OCI-LY7 (cell line): Measurements from ENCODE around the gene CNTNAP5. TPM values are rescaled to one million over a fixed set of nuclear protein-coding genes. Genes with fewer than 3 reads are reported as not detected.

Source experiments
- BruUV-seq: library from RNA; stranded (reverse); fragments of 400-500 nt; replicated peaks from 2 replicates; lab custom pipeline; 2021; lab: Mats Ljungman, UMichigan
- CTCF ChIA-PET: fragments of 300-600 bp; sonication (Branson Sonifier 250); formaldehyde crosslinking; loops from one replicate; lab custom pipeline; 2022; ENCODE audit warnings: antibody characterized with exemption; ENCODE audit not compliant: unreplicated experiment; lab: Charles Lee
- POLR2A ChIA-PET: fragments of 300-600 bp; sonication (Branson Sonifier 250); formaldehyde crosslinking; loops from one replicate; lab custom pipeline; 2022; ENCODE audit warnings: antibody characterized with exemption; lab: Charles Lee
- DNase-seq: peaks from one replicate; pipeline ENCODE4 v3.0.0-alpha.2; 2015; ENCODE audit warnings: low spot score
- H2AFZ ChIP-seq: fragments of 200-600 bp; sonication (generic), shearing (Covaris generic); 2 replicates; pipeline ENCODE4 v1.6.1; 2014; ENCODE audit warnings: mild to moderate bottlenecking, antibody characterized with exemption, low read length, moderate library complexity
- H3K27ac ChIP-seq: fragments of 200-600 bp; sonication (generic); 2 replicates; pipeline ENCODE4 v1.5.1; 2014; ENCODE audit warnings: mixed run types, low read depth, mild to moderate bottlenecking, moderate library complexity, low read length, inconsistent platforms; ENCODE audit not compliant: poor library complexity, severe bottlenecking
- H3K36me3 ChIP-seq: fragments of 200-600 bp; sonication (generic); 2 replicates; pipeline ENCODE4 v1.6.1; 2014; ENCODE audit warnings: mild to moderate bottlenecking, antibody characterized with exemption, low read length, moderate library complexity, mixed read lengths; ENCODE audit not compliant: insufficient read depth
- H3K4me1 ChIP-seq: fragments of 200-600 bp; sonication (generic); 2 replicates; pipeline ENCODE4 v1.5.1; 2014; ENCODE audit warnings: mild to moderate bottlenecking, low read length; ENCODE audit not compliant: insufficient read depth, poor library complexity, severe bottlenecking
- H3K4me2 ChIP-seq: fragments of 200-600 bp; sonication (generic); 2 replicates; pipeline ENCODE4 v1.6.1; 2014; ENCODE audit warnings: mild to moderate bottlenecking, low read length
- H3K4me3 ChIP-seq: fragments of 200-600 bp; sonication (generic); 2 replicates; pipeline ENCODE4 v1.5.1; 2014; ENCODE audit warnings: mild to moderate bottlenecking, low read depth, low read length; ENCODE audit not compliant: poor library complexity, severe bottlenecking
- H3K79me2 ChIP-seq: fragments of 200-600 bp; sonication (generic); 2 replicates; pipeline ENCODE4 v1.6.1; 2016; ENCODE audit warnings: low read depth, mild to moderate bottlenecking, low read length, moderate library complexity, mixed read lengths; ENCODE audit not compliant: insufficient read depth
- H3K9me2 ChIP-seq: fragments of 200-600 bp; sonication (generic); 2 replicates; pipeline ENCODE4 v1.6.1; 2016; ENCODE audit warnings: mild to moderate bottlenecking, low read length, mixed read lengths; ENCODE audit not compliant: insufficient read depth
- H3K9me3 ChIP-seq: fragments of 200-600 bp; sonication (generic); 2 replicates; pipeline ENCODE4 v1.6.1; 2014; ENCODE audit warnings: mild to moderate bottlenecking, mixed run types, low read length, mixed read lengths
- H4K20me1 ChIP-seq: fragments of 200-600 bp; sonication (generic); 2 replicates; pipeline ENCODE4 v1.6.1; 2014; ENCODE audit warnings: mild to moderate bottlenecking, antibody characterized with exemption, low read length, moderate library complexity, mixed read lengths; ENCODE audit not compliant: insufficient read depth
- EZH2phosphoT487 ChIP-seq: fragments of 200-600 bp; sonication (generic); IDR thresholded peaks from 2 replicates; pipeline ENCODE4 v1.6.1; 2018; ENCODE audit warnings: low read depth, borderline replicate concordance, mild to moderate bottlenecking, mixed run types, antibody characterized with exemption, low read length, moderate library complexity, mixed read lengths
- intact Hi-C: fragments of 100-400 bp; cut with micrococcal nuclease; formaldehyde crosslinking; loops from one replicate; pipeline ENCODE4 v1.10.0; 2022; ENCODE audit not compliant: unreplicated experiment
- total RNA-seq, 2 experiments: library from RNA; depleted of rRNA in 1 of 2; stranded (reverse); fragments of >200 nt in 1 of 2; shearing (Covaris generic) in 1 of 2; gene quantifications; 2 replicates each; pipeline ENCODE4 v1.2.3, GENCODE V29; 2014 to 2022
- TF ChIP-seq, protein P1 (sequence below): fragments of 200-600 bp; sonication (generic); conservative IDR thresholded peaks from 2 replicates; pipeline ENCODE4 v1.5.1; 2014; ENCODE audit warnings: mild to moderate bottlenecking, antibody characterized with exemption, low read length, moderate library complexity, mixed read lengths

CNTNAP5 gene
- total RNA-seq, 2 experiments from 2014 or later: not detected

DNA sequence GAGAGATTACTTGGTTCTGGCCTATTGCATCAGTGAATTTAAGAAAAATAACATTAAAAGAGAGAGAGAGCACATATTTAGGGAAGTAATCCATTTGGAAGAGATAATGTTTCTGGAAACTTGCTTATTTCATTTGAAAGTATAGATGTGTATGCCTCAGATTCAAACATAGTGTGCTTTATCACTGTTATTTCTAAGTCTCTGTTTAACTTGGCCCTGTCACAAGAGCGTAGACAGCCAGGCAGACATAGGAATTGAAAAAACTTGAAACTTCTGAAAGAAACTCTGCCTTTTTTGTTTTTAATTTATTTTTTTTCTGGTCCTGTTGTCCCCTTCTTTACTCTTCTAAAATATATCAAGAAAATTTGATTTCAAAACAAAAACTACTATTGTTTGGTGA, 849.1 kb downstream of the CNTNAP5 start:
- Histone ChIP-seq H3K79me2 (no peaks in the 10 kb centered on the region), H4K20me1 (no peaks in the 10 kb centered on the region), H3K27ac (no peak overlapping the region), H3K9me2 (no peaks in the 10 kb centered on the region), H3K4me1 (no peaks in the 10 kb centered on the region), H3K36me3 (no peaks in the 10 kb centered on the region), H3K9me3 (no peaks in the 10 kb centered on the region), H3K4me2 (no peak overlapping the region), H3K4me3 (no peak overlapping the region), H2AFZ (no peak overlapping the region)
- TF ChIP-seq, protein P1, sequence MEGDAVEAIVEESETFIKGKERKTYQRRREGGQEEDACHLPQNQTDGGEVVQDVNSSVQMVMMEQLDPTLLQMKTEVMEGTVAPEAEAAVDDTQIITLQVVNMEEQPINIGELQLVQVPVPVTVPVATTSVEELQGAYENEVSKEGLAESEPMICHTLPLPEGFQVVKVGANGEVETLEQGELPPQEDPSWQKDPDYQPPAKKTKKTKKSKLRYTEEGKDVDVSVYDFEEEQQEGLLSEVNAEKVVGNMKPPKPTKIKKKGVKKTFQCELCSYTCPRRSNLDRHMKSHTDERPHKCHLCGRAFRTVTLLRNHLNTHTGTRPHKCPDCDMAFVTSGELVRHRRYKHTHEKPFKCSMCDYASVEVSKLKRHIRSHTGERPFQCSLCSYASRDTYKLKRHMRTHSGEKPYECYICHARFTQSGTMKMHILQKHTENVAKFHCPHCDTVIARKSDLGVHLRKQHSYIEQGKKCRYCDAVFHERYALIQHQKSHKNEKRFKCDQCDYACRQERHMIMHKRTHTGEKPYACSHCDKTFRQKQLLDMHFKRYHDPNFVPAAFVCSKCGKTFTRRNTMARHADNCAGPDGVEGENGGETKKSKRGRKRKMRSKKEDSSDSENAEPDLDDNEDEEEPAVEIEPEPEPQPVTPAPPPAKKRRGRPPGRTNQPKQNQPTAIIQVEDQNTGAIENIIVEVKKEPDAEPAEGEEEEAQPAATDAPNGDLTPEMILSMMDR: no peak
- no peak for TF ChIP-seq EZH2phosphoT487
- DNase-seq: no peak
- BruUV-seq: no TSS peak
- POLR2A ChIA-PET: no interaction called here
- intact Hi-C loops: no loop called here
- CTCF ChIA-PET: no interaction called here

DNA sequence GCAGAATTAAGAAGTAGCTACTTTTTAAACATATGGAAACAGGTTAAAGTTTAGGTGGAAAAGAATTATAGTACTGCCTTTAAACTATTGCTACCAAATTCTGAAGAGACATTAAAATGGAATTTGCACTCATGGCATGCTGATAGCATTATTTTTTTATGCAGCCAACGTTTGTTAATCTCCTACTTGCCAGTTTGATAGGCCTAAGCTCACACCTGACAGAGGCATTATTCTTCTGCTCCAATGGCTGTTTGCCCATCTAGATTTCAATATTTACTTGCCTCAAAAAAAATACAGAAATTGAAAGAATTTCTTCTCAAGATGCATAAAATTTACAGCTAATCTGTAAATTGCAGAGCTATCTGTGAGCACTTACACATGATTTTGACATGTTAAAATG, 849.6 kb downstream of the CNTNAP5 start:
- H3K9me2 ChIP-seq: no peaks in the 10 kb centered on the region
- H3K4me2 ChIP-seq: no peak overlapping the region
- no peaks in the 10 kb centered on the region for H3K9me3 ChIP-seq
- no peaks in the 10 kb centered on the region for H3K4me1 ChIP-seq
- H3K4me3 ChIP-seq: no peak overlapping the region
- no peak overlapping the region for H2AFZ ChIP-seq
- no peak for TF ChIP-seq EZH2phosphoT487
- TF ChIP-seq, protein P1: no peak
- ChIA-PET POLR2A (no interaction called here), CTCF (no interaction called here)
- H4K20me1 ChIP-seq: no peaks in the 10 kb centered on the region
- no TSS peak for BruUV-seq
- H3K27ac ChIP-seq: no peak overlapping the region
- no peaks in the 10 kb centered on the region for H3K79me2 ChIP-seq
- no peak for DNase-seq
- no peaks in the 10 kb centered on the region for H3K36me3 ChIP-seq
- intact Hi-C loops: no loop called here

GRCh38 chr2:124875627-124876244, 850.6 kb downstream of the CNTNAP5 start:
- no peaks in the 10 kb centered on the region for H3K36me3 ChIP-seq
- H4K20me1 ChIP-seq: no peaks in the 10 kb centered on the region
- CTCF ChIA-PET: no interaction called here
- intact Hi-C loops: no loop called here
- no peak overlapping the region for H3K27ac ChIP-seq
- no peak for TF ChIP-seq EZH2phosphoT487
- TF ChIP-seq, protein P1: no peak
- no peaks in the 10 kb centered on the region for H3K4me1 ChIP-seq
- no peak overlapping the region for H2AFZ ChIP-seq
- no peak overlapping the region for H3K4me3 ChIP-seq
- H3K9me2 ChIP-seq: no peaks in the 10 kb centered on the region
- DNase-seq: no peak
- no peaks in the 10 kb centered on the region for H3K79me2 ChIP-seq
- no peak overlapping the region for H3K4me2 ChIP-seq
- no peaks in the 10 kb centered on the region for H3K9me3 ChIP-seq
- BruUV-seq: no TSS peak
- POLR2A ChIA-PET: no interaction called here
